ENCODE data around the gene CDNF.

DNA sequence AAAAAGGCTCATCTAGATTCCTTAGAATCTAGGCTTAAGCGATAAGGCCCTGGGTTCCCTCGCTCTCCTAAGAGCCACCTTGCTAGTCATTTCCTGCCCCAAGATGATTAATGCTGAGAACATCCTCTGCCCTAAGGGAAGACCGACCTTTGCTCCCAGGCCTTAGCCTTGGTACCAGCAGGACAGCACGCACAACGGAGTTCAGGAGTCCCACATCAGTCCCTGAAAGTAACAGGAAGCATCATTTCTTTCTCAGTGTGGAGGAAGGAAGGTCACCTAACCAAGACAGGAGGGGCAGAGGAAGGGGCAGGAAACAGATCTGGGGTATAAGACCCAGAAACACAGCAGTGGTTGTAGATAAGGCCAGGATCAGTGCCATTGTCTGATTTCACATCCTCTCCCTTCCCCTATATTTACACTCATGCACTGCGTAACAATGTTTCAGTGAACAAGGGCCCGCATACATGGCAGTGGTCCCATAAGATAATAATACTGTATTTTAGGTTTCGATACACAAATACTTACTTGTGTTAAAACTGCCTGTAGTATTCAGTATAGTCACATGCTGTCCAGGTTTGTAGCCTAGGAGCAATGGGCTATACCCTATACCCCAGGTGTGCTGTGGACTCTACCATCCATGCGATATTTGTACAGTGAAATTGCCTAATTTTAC lies 55.0 kb downstream of the CDNF start:
- TF ChIP-seq, protein P1, sequence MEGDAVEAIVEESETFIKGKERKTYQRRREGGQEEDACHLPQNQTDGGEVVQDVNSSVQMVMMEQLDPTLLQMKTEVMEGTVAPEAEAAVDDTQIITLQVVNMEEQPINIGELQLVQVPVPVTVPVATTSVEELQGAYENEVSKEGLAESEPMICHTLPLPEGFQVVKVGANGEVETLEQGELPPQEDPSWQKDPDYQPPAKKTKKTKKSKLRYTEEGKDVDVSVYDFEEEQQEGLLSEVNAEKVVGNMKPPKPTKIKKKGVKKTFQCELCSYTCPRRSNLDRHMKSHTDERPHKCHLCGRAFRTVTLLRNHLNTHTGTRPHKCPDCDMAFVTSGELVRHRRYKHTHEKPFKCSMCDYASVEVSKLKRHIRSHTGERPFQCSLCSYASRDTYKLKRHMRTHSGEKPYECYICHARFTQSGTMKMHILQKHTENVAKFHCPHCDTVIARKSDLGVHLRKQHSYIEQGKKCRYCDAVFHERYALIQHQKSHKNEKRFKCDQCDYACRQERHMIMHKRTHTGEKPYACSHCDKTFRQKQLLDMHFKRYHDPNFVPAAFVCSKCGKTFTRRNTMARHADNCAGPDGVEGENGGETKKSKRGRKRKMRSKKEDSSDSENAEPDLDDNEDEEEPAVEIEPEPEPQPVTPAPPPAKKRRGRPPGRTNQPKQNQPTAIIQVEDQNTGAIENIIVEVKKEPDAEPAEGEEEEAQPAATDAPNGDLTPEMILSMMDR (IDR thresholded peaks at IDR 0.05; ENCODE audit: low read length), result no peak
- no peak for TF ChIP-seq EZH2 (IDR thresholded peaks at IDR 0.05; ENCODE audit: borderline replicate concordance, low read length)

All from OCI-LY1 (cell line).